ENCODE results near the gene NOP9.

DNA sequence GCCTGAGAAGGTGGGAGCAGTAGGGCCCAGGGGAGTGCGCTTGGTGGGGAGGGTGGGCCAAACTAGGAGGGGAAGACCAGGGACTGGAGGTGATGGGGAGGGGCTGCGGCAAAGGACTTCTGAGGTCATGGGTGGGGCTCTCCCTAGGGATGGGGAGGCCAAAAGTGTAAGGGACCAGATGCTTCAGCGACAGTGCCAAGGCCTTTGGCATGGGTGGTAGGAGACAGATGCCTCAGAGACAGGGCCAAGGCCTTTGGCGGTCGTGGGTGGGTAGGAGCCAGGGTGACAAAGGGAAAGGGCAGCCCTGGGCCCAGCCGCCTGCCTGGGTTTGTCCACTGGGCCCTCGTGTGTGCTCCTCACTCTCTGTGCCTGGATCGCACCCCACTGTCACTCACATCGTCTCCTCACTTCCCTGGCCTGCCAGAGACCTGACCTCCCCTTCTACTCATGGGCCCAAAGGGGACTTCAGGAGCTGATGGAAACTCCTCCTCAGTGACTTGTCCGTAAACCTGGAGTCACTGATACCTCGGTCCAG, 15.1 kb upstream of the NOP9 start:
- TF ChIP-seq, protein P1, sequence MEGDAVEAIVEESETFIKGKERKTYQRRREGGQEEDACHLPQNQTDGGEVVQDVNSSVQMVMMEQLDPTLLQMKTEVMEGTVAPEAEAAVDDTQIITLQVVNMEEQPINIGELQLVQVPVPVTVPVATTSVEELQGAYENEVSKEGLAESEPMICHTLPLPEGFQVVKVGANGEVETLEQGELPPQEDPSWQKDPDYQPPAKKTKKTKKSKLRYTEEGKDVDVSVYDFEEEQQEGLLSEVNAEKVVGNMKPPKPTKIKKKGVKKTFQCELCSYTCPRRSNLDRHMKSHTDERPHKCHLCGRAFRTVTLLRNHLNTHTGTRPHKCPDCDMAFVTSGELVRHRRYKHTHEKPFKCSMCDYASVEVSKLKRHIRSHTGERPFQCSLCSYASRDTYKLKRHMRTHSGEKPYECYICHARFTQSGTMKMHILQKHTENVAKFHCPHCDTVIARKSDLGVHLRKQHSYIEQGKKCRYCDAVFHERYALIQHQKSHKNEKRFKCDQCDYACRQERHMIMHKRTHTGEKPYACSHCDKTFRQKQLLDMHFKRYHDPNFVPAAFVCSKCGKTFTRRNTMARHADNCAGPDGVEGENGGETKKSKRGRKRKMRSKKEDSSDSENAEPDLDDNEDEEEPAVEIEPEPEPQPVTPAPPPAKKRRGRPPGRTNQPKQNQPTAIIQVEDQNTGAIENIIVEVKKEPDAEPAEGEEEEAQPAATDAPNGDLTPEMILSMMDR (IDR thresholded peaks at IDR 0.05), result no peak
- TF ChIP-seq EP300 (IDR thresholded peaks at IDR 0.05), result no peak
- no peak for TF ChIP-seq POLR2A (IDR thresholded peaks at IDR 0.05; ENCODE audit: low read depth)
- no peak for TF ChIP-seq POLR2AphosphoS5 (IDR thresholded peaks at IDR 0.05)

Measured in esophagus muscularis mucosa (tissue), 4 donors.